Aorta (tissue), 5 donors: ENCODE results near the gene PIMREG. TPM values are rescaled to one million over a fixed set of nuclear protein-coding genes. Genes with fewer than 3 reads are reported as not detected.
"Not testable (repeated sequence)": the region's sequence is repeated elsewhere in the genome, so short reads cannot be mapped to it uniquely, and the experiment has no call there.

Source experiments
- ATAC-seq: fragments of 200-7000 bp; cut with Tn5 transposase; one replicate; pipeline ENCODE4 v1.9.1; 2022; ENCODE audit warnings: moderate library complexity; ENCODE audit not compliant: low FRiP score
- DNase-seq, 2 donors: peaks; one replicate each; pipeline ENCODE4 v3.0.0-alpha.2; 2020
- H3K27ac ChIP-seq, 2 donors: one replicate each; pipeline ENCODE4 v1.5.1; 2013; ENCODE audit warnings: low read length in 2 of 2, mild to moderate bottlenecking in 2 of 2, moderate library complexity in 2 of 2, control low read depth in 1 of 2, inconsistent platforms in 1 of 2, low read depth in 1 of 2
- H3K27me3 ChIP-seq, 2 donors: one replicate each; pipeline ENCODE4 v1.6.1; 2013; ENCODE audit warnings: control low read depth in 1 of 2, low read length in 1 of 2, mild to moderate bottlenecking in 1 of 2, moderate library complexity in 1 of 2; ENCODE audit not compliant: insufficient read depth in 2 of 2, control insufficient read depth in 1 of 2
- H3K36me3 ChIP-seq, 2 donors: one replicate each; pipeline ENCODE4 v1.6.1; 2013; ENCODE audit warnings: control low read depth in 1 of 2, low read length in 1 of 2, mild to moderate bottlenecking in 1 of 2; ENCODE audit not compliant: insufficient read depth in 2 of 2, control insufficient read depth in 1 of 2
- H3K4me1 ChIP-seq, 2 donors: one replicate each; pipeline ENCODE4 v1.6.1; 2013; ENCODE audit warnings: low read length in 2 of 2, control low read depth in 1 of 2, mild to moderate bottlenecking in 1 of 2, moderate library complexity in 1 of 2; ENCODE audit not compliant: insufficient read depth in 2 of 2, control insufficient read depth in 1 of 2
- H3K4me3 ChIP-seq, 2 donors: one replicate each; pipeline ENCODE4 v1.5.1; 2013; ENCODE audit warnings: low read length in 2 of 2, control low read depth in 1 of 2, mild to moderate bottlenecking in 1 of 2
- H3K9me3 ChIP-seq: one replicate; pipeline ENCODE4 v1.6.1; 2013; ENCODE audit warnings: mild to moderate bottlenecking, low read length; ENCODE audit not compliant: control insufficient read depth
- WGBS, 2 donors: extraction: QIAGEN DNeasy Blood & Tissue Kit; methylation state at CpG; one replicate each; pipeline ENCODE4 v1.1.7; 2013; 5-methylcytosine and 5-hydroxymethylcytosine counted together
- intact Hi-C, 2 donors: fragments of 100-400 bp; cut with DNase I; formaldehyde crosslinking; loops; one replicate each; pipeline versions ENCODE4 v1.14.2 to v1.15.0; 2022
- polyA plus RNA-seq, 2 donors: library from polyadenylated mRNA; stranded (reverse); fragments of 200-250 nt; gene quantifications; one replicate each; pipeline ENCODE4 v1.2.3, GENCODE V29; 2013
- total RNA-seq, 2 donors: library from RNA; stranded (reverse); fragmentation: NEBNext Ultra II Directional; extraction: Animal tissue kit (Norgen Biotek cat#: 25700); gene quantifications; one replicate each; pipeline ENCODE4 v1.2.1, GENCODE V29; 2021
- donor health status: healthy with polysubstance abuse.
- donor health status: Bipolar disorder and iron deficiency.
- donor health status: DM: no; HTN: no; CAD: no.
- donor health status: DM: no; HTN: no; CAD: no.
- donor health status: DM: yes; HTN: yes; CAD: no.

PIMREG gene
- total and polyA plus RNA-seq, 4 donors, result 0.50 to 0.84 TPM; not detected in 2

- Histone ChIP-seq H3K36me3 (no peaks in the 10 kb centered on the region), H3K9me3 (no peaks in the 10 kb centered on the region), H3K4me3 (no peak overlapping the region), H3K27ac (no peak overlapping the region), H3K27me3 (no peaks in the 10 kb centered on the region), H3K4me1 (no peaks in the 10 kb centered on the region)
- intact Hi-C loops, result loop anchor here in 1 of 2 donors (10.0 kb wide), 1 partner anchor 157 kb away; no protein-coding TSS in a partner anchor
- ATAC-seq, result no peak
- 90 to 95% methylated on average over 14 of the region's 14 CpGs for WGBS, 2 donors
- no peak for DNase-seq
These were observed 33.7 kb downstream of the PIMREG start for GRCh38 chr17:6477831-6478383.

- no peaks in the 10 kb centered on the region for H3K4me1 ChIP-seq
- no peak overlapping the region for H3K4me3 ChIP-seq
- H3K27me3 ChIP-seq, result no peaks in the 10 kb centered on the region
- ATAC-seq (no peak), DNase-seq (no peak)
- 89 to 95% methylated on average over 9 to 11 of the region's 11 CpGs for WGBS, 2 donors
- H3K9me3 ChIP-seq, result no peaks in the 10 kb centered on the region
- no peak overlapping the region for H3K27ac ChIP-seq
- intact Hi-C loops, result loop anchor here in 1 of 2 donors (10.0 kb wide), 1 partner anchor 156 kb away; no protein-coding TSS in a partner anchor
- H3K36me3 ChIP-seq, result no peaks in the 10 kb centered on the region
These were observed 34.2 kb downstream of the PIMREG start for GRCh38 chr17:6478486-6478885.

- Histone ChIP-seq H3K27ac (no peak overlapping the region), H3K9me3 (no peaks in the 10 kb centered on the region), H3K4me3 (no peak overlapping the region), H3K36me3 (no peaks in the 10 kb centered on the region), H3K27me3 (no peaks in the 10 kb centered on the region), H3K4me1 (no peaks in the 10 kb centered on the region)
- WGBS, 2 donors, result 46 to 50% methylated on average over 13 of the region's 13 CpGs
- intact Hi-C loops, result loop anchor here in 1 of 2 donors (10.0 kb wide), 1 partner anchor 155 kb away; no protein-coding TSS in a partner anchor
- no peak for ATAC-seq
- DNase-seq, result no peak
These were observed 35.5 kb downstream of the PIMREG start for GRCh38 chr17:6479622-6480302.

- no peaks in the 10 kb centered on the region for H3K36me3 ChIP-seq
- no peak overlapping the region for H3K27ac ChIP-seq
- WGBS, 2 donors, result 35 to 43% methylated on average over 9 of the region's 9 CpGs
- no peaks in the 10 kb centered on the region for H3K4me1 ChIP-seq
- DNase-seq (no peak), ATAC-seq (no peak)
- no peaks in the 10 kb centered on the region for H3K27me3 ChIP-seq
- no peaks in the 10 kb centered on the region for H3K9me3 ChIP-seq
- intact Hi-C loops, result no loop called here
- no peak overlapping the region for H3K4me3 ChIP-seq
These were observed 36.0 kb downstream of the PIMREG start for GRCh38 chr17:6480303-6480675.

GRCh38 chr17:6482105-6482455, 37.8 kb downstream of the PIMREG start:
- no peak for DNase-seq
- intact Hi-C loops, result no loop called here
- no peak for ATAC-seq
- Histone ChIP-seq H3K36me3 (no peaks in the 10 kb centered on the region), H3K9me3 (no peaks in the 10 kb centered on the region), H3K4me1 (no peaks in the 10 kb centered on the region), H3K4me3 (no peak overlapping the region), H3K27me3 (no peaks in the 10 kb centered on the region), H3K27ac (no peak overlapping the region)
- WGBS, 2 donors, result 83 to 86% methylated on average over 6 of the region's 6 CpGs

GRCh38 chr17:6482796-6483195, 38.5 kb downstream of the PIMREG start:
- H3K27me3 ChIP-seq, ATAC-seq, DNase-seq, intact Hi-C loops, H3K4me1 ChIP-seq, H3K36me3 ChIP-seq, H3K9me3 ChIP-seq, H3K4me3 ChIP-seq, H3K27ac ChIP-seq: not testable (repeated sequence)
- WGBS, 2 donors, result 70 to 77% methylated on average over 10 of the region's 10 CpGs

DNA sequence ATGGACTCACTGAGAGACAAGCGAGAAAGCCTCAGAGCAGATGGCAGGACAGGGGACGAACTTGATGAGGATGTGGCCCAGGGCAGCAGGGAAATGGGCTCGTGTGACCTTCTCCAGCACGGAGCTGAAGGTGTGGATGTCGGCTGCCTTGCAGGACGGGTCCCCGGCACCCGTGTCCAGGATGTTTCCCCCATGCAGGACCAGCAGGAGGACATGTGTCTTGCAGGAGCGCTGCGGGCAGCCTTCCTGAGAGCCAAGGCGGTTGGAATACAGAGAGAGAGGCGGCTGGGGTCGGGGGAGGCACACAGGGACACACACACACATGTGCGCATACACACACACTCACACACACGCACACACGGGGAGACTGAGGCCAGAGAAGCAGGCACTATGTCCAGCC, 39.3 kb downstream of the PIMREG start:
- H3K4me1 ChIP-seq, result no peaks in the 10 kb centered on the region
- H3K4me3 ChIP-seq, result no peak overlapping the region
- 87 to 92% methylated on average over 16 of the region's 16 CpGs for WGBS, 2 donors
- no peaks in the 10 kb centered on the region for H3K9me3 ChIP-seq
- H3K27ac ChIP-seq, result no peak overlapping the region
- no peaks in the 10 kb centered on the region for H3K36me3 ChIP-seq
- intact Hi-C loops, result no loop called here
- DNase-seq (no peak), ATAC-seq (no peak)
- H3K27me3 ChIP-seq, result no peaks in the 10 kb centered on the region

GRCh38 chr17:6485646-6486412, 41.6 kb downstream of the PIMREG start:
- Histone ChIP-seq H3K36me3 (no peaks in the 10 kb centered on the region), H3K27me3 (no peaks in the 10 kb centered on the region), H3K27ac (no peak overlapping the region), H3K4me3 (no peak overlapping the region), H3K9me3 (no peaks in the 10 kb centered on the region), H3K4me1 (no peaks in the 10 kb centered on the region)
- DNase-seq (no peak), ATAC-seq (no peak)
- 65 to 72% methylated on average over 5 of the region's 5 CpGs for WGBS, 2 donors
- intact Hi-C loops, result no loop called here
